AG04449 (cell line): ENCODE results near the gene DNAJB6.

Experiments used
- CTCF ChIA-PET: fragments of 350-600 bp; formaldehyde crosslinking; extraction: SDS; loops from one replicate; lab custom pipeline; 2021; ENCODE audit warnings: antibody characterized with exemption; lab: Yijun Ruan, JAX
- POLR2A ChIA-PET: fragments of 400-600, 350-600 bp; formaldehyde crosslinking; extraction: SDS; loops from one replicate; lab custom pipeline; 2020; ENCODE audit warnings: antibody characterized with exemption, inconsistent platforms; lab: Yijun Ruan, JAX
- DNase-seq: peaks from one replicate; pipeline ENCODE4 v3.0.0-alpha.2; 2010; ENCODE audit warnings: low read depth, low spot score
- H3K4me3 ChIP-seq: 2 replicates; pipeline ENCODE4 v1.5.1; 2011; ENCODE audit warnings: low read depth, mild to moderate bottlenecking, control low read depth, low read length
- CTCF ChIP-seq: IDR thresholded peaks from one replicate; pipeline ENCODE4 v1.5.1; 2011; ENCODE audit warnings: mild to moderate bottlenecking, moderate library complexity, low read length, control low read depth, inconsistent platforms; ENCODE audit not compliant: insufficient read depth; ENCODE audit errors: missing control alignments

Gene DNAJB6

GRCh38 chr7:157410831-157411556 lies 74.2 kb downstream of the DNAJB6 start:
- ChIA-PET POLR2A (no interaction called here), CTCF (no interaction called here)
- H3K4me3 ChIP-seq = no peak overlapping the region
- no peak for TF ChIP-seq CTCF
- no peak for DNase-seq

GRCh38 chr7:157411580-157411979 lies 74.8 kb downstream of the DNAJB6 start:
- no peak for TF ChIP-seq CTCF
- no peak for DNase-seq
- POLR2A ChIA-PET = no interaction called here

GRCh38 chr7:157412021-157412443 lies 75.2 kb downstream of the DNAJB6 start:
- DNase-seq = peak; percentile 54
- no peak overlapping the region for H3K4me3 ChIP-seq
- ChIA-PET CTCF (no interaction called here), POLR2A (no interaction called here)
- TF ChIP-seq CTCF = no peak

More at GRCh38 chr7:157411580-157411979, 74.8 kb downstream of the DNAJB6 start:
- H3K4me3 ChIP-seq = no peak overlapping the region
- CTCF ChIA-PET = no interaction called here

- H3K4me3 ChIP-seq = no peak overlapping the region
- ChIA-PET POLR2A (no interaction called here), CTCF (interaction anchor here (0.7 to 1.1 kb wide), 2 partner anchors 9 to 17 kb away, joined by 3 read pairs; no protein-coding TSS in a partner anchor)
- TF ChIP-seq CTCF = no peak
- DNase-seq = no peak
Observed at GRCh38 chr7:157412491-157413180, 75.8 kb downstream of the DNAJB6 start.

GRCh38 chr7:157413881-157414701 lies 77.3 kb downstream of the DNAJB6 start:
- POLR2A ChIA-PET = no interaction called here
- no peak for DNase-seq
- no peak for TF ChIP-seq CTCF
- H3K4me3 ChIP-seq = no peak overlapping the region
- CTCF ChIA-PET = interaction anchor here (1.1 kb wide), 1 partner anchor 8 kb away, joined by 3 read pairs; no protein-coding TSS in a partner anchor

GRCh38 chr7:157414702-157415096 lies 77.9 kb downstream of the DNAJB6 start:
- TF ChIP-seq CTCF = no peak
- ChIA-PET POLR2A (no interaction called here), CTCF (no interaction called here)
- no peak for DNase-seq
- H3K4me3 ChIP-seq = no peak overlapping the region
